ENCODE measurements around the gene DDAH1. TPM values are rescaled to one million over a fixed set of nuclear protein-coding genes. Genes with fewer than 3 reads are reported as not detected.

The DDAH1 gene
- polyA plus RNA-seq, 2 of the 4 experiments (the other 2 are of a cell fraction): 5.7 to 12.6 TPM

GRCh38 chr1:85284202-85284601, 180.8 kb downstream of the DDAH1 start:
- CTCF ChIA-PET: interaction anchor here (0.6 to 2.5 kb wide), 2 partner anchors 25 to 30 kb away, joined by 3 to 11 read pairs; partner anchors contain the start of gene C1orf52
- 83% methylated on average over 2 of the region's 2 CpGs for WGBS (ENCODE audit: missing lambda C conversion rate)
- ATAC-seq: no peak
- Histone ChIP-seq H3K9me3 (no peaks in the 10 kb centered on the region), H3K4me2 (no peak overlapping the region), H3K4me3 (no peak overlapping the region), H3K27ac (0 out of 6 replicates have a peak overlapping the region, but pooled peaks of 1 of the 2 experiments have one; percentile 37), H3K4me1 (peaks cover 17% of the 10 kb centered on the region)
- DNase-seq (ENCODE audit: low read depth in 1 of 2, low spot score in 1 of 2): no peak
- TF ChIP-seq ZC3H11A (IDR thresholded peaks at IDR 0.05): no peak
- FAIRE-seq: no peak
- POLR2A ChIA-PET: no interaction called here

DNA sequence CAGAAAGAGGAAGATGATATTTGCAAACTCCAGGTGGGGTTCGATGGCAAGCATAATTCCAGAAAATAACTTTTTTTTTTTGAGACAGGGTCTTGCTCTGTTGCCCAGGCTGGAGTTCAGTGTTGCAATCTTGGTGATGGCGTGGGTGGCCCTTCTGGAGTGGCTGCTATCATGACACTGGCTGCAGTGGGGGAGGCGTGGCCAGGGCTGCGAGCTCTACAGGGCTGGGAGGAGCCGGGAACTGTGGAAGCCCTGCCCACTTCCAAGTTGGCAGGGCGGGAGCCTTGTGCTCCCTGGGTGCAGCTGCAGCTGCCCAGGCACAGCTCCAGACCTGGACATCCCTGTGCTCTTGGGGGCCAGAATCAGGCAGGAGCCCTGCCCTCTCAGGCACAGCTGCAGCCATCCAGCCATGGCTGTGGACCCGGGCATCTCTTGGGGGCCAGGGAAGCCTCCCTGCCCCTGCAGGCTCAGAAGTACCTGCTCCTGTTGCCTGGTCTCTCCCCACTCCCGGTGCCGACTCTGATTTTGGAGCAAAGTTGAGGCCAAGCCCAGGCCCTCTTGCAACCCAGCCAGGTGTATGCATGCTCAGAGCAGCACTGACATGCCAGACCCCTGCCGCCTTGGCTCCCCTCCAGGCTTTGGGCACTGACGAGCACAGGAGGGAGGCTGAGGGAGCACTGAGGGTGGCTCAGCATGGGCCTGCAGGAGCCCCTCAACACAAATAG, 181.3 kb downstream of the DDAH1 start:
- ATAC-seq (peak; percentile 76 to 83; a peak in 5 of 6 replicates), DNase-seq (ENCODE audit: low read depth in 1 of 2, low spot score in 1 of 2) (peak in 1 of 2 experiments; percentile 51), FAIRE-seq (no peak)
- Histone ChIP-seq H3K27ac (0 out of 6 replicates have a peak overlapping the region, but pooled peaks of 1 of the 2 experiments have one; percentile 37), H3K9me3 (no peaks in the 10 kb centered on the region), H3K4me3 (no peak overlapping the region), H3K4me1 (peaks cover 17% of the 10 kb centered on the region), H3K4me2 (no peak overlapping the region)
- ChIA-PET POLR2A (no interaction called here), CTCF (interaction anchor here (0.6 to 2.5 kb wide), 4 partner anchors 17 to 305 kb away, joined by 3 to 11 read pairs (median 3); partner anchors contain the start of gene C1orf52)
- TF ChIP-seq ZNF302 (CRISPR knock-in tag; IDR thresholded peaks at IDR 0.05) (no peak), PBX3 (IDR thresholded peaks at IDR 0.05) (no peak), ESRRA (IDR thresholded peaks at IDR 0.05; ENCODE audit: borderline replicate concordance, low read length) (no peak), RFX5 (IDR thresholded peaks at IDR 0.05) (no peak), KDM1A (IDR thresholded peaks at IDR 0.05; ENCODE audit: low read depth) (no peak), ZC3H11A (IDR thresholded peaks at IDR 0.05) (no peak), JUN (IDR thresholded peaks at IDR 0.05) (no peak), CHD4 (IDR thresholded peaks at IDR 0.05; ENCODE audit: borderline replicate concordance) (no peak), ZSCAN20 (CRISPR knock-in tag; IDR thresholded peaks at IDR 0.05) (no peak), SMC3 (IDR thresholded peaks at IDR 0.05) (no peak), CBX8 (IDR thresholded peaks at IDR 0.05) (no peak)
- TF ChIP-seq, protein P1, sequence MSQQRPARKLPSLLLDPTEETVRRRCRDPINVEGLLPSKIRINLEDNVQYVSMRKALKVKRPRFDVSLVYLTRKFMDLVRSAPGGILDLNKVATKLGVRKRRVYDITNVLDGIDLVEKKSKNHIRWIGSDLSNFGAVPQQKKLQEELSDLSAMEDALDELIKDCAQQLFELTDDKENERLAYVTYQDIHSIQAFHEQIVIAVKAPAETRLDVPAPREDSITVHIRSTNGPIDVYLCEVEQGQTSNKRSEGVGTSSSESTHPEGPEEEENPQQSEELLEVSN (IDR thresholded peaks at IDR 0.05; ENCODE audit: borderline replicate concordance, low read depth): no peak
- 69% methylated on average over 6 of the region's 11 CpGs for WGBS (ENCODE audit: missing lambda C conversion rate)

- 50% methylated on average over 1 of the region's 1 CpG for WGBS (ENCODE audit: missing lambda C conversion rate)
- H3K4me1 ChIP-seq: peaks cover 26% of the 10 kb centered on the region
- H3K4me2 ChIP-seq: no peak overlapping the region
- peak; percentile 79 to 85 for ATAC-seq
- ChIA-PET CTCF (interaction anchor here (1.1 kb wide), 1 partner anchor 371 kb away, joined by 3 read pairs; no protein-coding TSS in a partner anchor), POLR2A (no interaction called here)
- H3K4me3 ChIP-seq: no peak overlapping the region
- H3K27ac ChIP-seq: no peak overlapping the region
- DNase-seq (ENCODE audit: low read depth in 1 of 2, low spot score in 1 of 2): peak; percentile 39 to 43
- FAIRE-seq: no peak
- no peaks in the 10 kb centered on the region for H3K9me3 ChIP-seq
- TF ChIP-seq BHLHE40 (IDR thresholded peaks at IDR 0.05; ENCODE audit: low read depth, low read length) (no peak), PHF8 (IDR thresholded peaks at IDR 0.05; ENCODE audit: borderline replicate concordance, low read depth) (no peak), CTCF (IDR thresholded peaks at IDR 0.05) (no peak), TP53 (CRISPR knock-in tag; IDR thresholded peaks at IDR 0.05) (no peak), JUNB (IDR thresholded peaks at IDR 0.05) (no peak), CEBPB (IDR thresholded peaks at IDR 0.05) (no peak), ESRRA (IDR thresholded peaks at IDR 0.05; ENCODE audit: borderline replicate concordance, low read length) (no peak), JUN (IDR thresholded peaks at IDR 0.05) (no peak), RFX5 (IDR thresholded peaks at IDR 0.05) (no peak), HOXB5 (CRISPR knock-in tag; IDR thresholded peaks at IDR 0.05) (no peak), MAZ (IDR thresholded peaks at IDR 0.05; ENCODE audit: borderline replicate concordance, low read depth, low read length) (no peak), TFCP2L1 (CRISPR knock-in tag; IDR thresholded peaks at IDR 0.05) (no peak)
- TF ChIP-seq, protein P2, sequence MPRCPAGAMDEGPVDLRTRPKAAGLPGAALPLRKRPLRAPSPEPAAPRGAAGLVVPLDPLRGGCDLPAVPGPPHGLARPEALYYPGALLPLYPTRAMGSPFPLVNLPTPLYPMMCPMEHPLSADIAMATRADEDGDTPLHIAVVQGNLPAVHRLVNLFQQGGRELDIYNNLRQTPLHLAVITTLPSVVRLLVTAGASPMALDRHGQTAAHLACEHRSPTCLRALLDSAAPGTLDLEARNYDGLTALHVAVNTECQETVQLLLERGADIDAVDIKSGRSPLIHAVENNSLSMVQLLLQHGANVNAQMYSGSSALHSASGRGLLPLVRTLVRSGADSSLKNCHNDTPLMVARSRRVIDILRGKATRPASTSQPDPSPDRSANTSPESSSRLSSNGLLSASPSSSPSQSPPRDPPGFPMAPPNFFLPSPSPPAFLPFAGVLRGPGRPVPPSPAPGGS (IDR thresholded peaks at IDR 0.05): no peak
- TF ChIP-seq, protein P3, sequence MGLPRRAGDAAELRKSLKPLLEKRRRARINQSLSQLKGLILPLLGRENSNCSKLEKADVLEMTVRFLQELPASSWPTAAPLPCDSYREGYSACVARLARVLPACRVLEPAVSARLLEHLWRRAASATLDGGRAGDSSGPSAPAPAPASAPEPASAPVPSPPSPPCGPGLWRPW (IDR thresholded peaks at IDR 0.05): no peak
- TF ChIP-seq, protein P4, sequence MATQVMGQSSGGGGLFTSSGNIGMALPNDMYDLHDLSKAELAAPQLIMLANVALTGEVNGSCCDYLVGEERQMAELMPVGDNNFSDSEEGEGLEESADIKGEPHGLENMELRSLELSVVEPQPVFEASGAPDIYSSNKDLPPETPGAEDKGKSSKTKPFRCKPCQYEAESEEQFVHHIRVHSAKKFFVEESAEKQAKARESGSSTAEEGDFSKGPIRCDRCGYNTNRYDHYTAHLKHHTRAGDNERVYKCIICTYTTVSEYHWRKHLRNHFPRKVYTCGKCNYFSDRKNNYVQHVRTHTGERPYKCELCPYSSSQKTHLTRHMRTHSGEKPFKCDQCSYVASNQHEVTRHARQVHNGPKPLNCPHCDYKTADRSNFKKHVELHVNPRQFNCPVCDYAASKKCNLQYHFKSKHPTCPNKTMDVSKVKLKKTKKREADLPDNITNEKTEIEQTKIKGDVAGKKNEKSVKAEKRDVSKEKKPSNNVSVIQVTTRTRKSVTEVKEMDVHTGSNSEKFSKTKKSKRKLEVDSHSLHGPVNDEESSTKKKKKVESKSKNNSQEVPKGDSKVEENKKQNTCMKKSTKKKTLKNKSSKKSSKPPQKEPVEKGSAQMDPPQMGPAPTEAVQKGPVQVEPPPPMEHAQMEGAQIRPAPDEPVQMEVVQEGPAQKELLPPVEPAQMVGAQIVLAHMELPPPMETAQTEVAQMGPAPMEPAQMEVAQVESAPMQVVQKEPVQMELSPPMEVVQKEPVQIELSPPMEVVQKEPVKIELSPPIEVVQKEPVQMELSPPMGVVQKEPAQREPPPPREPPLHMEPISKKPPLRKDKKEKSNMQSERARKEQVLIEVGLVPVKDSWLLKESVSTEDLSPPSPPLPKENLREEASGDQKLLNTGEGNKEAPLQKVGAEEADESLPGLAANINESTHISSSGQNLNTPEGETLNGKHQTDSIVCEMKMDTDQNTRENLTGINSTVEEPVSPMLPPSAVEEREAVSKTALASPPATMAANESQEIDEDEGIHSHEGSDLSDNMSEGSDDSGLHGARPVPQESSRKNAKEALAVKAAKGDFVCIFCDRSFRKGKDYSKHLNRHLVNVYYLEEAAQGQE (IDR thresholded peaks at IDR 0.05): no peak
Measured at GRCh38 chr1:85282424-85282823, 182.5 kb downstream of the DDAH1 start.
